HG02970 (cell line): ENCODE results near the gene ANG.
"Not testable (repeated sequence)": the region's sequence is repeated elsewhere in the genome, so short reads cannot be mapped to it uniquely, and the experiment has no call there.

Experiments used
- ATAC-seq: cut with Tn5 transposase; IDR thresholded peaks from one replicate; pipeline ENCODE4 v1.9.1; 2021; ENCODE audit warnings: mild to moderate bottlenecking, moderate library complexity, moderate number of reproducible peaks; ENCODE audit not compliant: unreplicated experiment, low FRiP score

ANG gene

GRCh38 chr14:20733684-20734429 is 45.3 kb downstream of the ANG start:
- no peak for ATAC-seq

- no peak for ATAC-seq
Measured at GRCh38 chr14:20734430-20734806, 45.9 kb downstream of the ANG start.

- not testable (repeated sequence) for ATAC-seq
Measured at GRCh38 chr14:20738292-20738691, 49.7 kb downstream of the ANG start.

GRCh38 chr14:20742132-20742531 is 53.6 kb downstream of the ANG start:
- no peak for ATAC-seq

GRCh38 chr14:20743556-20743955 is 55.0 kb downstream of the ANG start:
- no peak for ATAC-seq
